Astrocyte (in vitro differentiated cells and primary cell): ENCODE data around the gene CTCF. TPM values are rescaled to one million over a fixed set of nuclear protein-coding genes. Genes with fewer than 3 reads are reported as not detected.

Source experiments
- DNase-seq: peaks from one replicate; pipeline ENCODE4 v3.0.0-alpha.2; 2010; ENCODE audit warnings: low read depth
- FAIRE-seq: peaks from 2 replicates; lab custom pipeline; 2011; peaks lifted over from hg19 to GRCh38; lab: Jason Lieb, UNC
- H2AFZ ChIP-seq: 2 replicates; pipeline ENCODE4 v1.6.0; 2012; ENCODE audit warnings: low read depth, low read length, inconsistent platforms
- H3K27ac ChIP-seq: 2 replicates; pipeline ENCODE4 v1.5.1; 2011; ENCODE audit warnings: low read depth, low read length, inconsistent platforms
- H3K27me3 ChIP-seq: 2 replicates; pipeline ENCODE4 v1.6.0; 2011; ENCODE audit warnings: low read length, inconsistent platforms; ENCODE audit not compliant: insufficient read depth
- H3K36me3 ChIP-seq: 2 replicates; pipeline ENCODE4 v1.5.1; 2011; ENCODE audit warnings: low read length, inconsistent platforms; ENCODE audit not compliant: insufficient read depth
- H3K4me1 ChIP-seq: 2 replicates; pipeline ENCODE4 v1.5.1; 2011; ENCODE audit warnings: low read length, inconsistent platforms; ENCODE audit not compliant: insufficient read depth
- H3K4me2 ChIP-seq: 2 replicates; pipeline ENCODE4 v1.6.0; 2012; ENCODE audit warnings: low read length, inconsistent platforms
- H3K4me3 ChIP-seq: 2 replicates; pipeline ENCODE4 v1.5.1; 2011; ENCODE audit warnings: low read depth, mild to moderate bottlenecking, low read length, inconsistent platforms; ENCODE audit not compliant: insufficient read depth
- H3K79me2 ChIP-seq: 2 replicates; pipeline ENCODE4 v1.6.0; 2012; ENCODE audit warnings: mild to moderate bottlenecking, low read length, inconsistent platforms; ENCODE audit not compliant: insufficient read depth
- H3K9ac ChIP-seq: 2 replicates; pipeline ENCODE4 v1.6.0; 2012; ENCODE audit warnings: mild to moderate bottlenecking, low read length, inconsistent platforms
- H3K9me3 ChIP-seq: 2 replicates; pipeline ENCODE4 v1.5.1; 2012; ENCODE audit warnings: low read depth, mild to moderate bottlenecking, low read length, inconsistent platforms; ENCODE audit not compliant: insufficient read depth
- H4K20me1 ChIP-seq: 2 replicates; pipeline ENCODE4 v1.6.0; 2012; ENCODE audit warnings: low read length, inconsistent platforms; ENCODE audit not compliant: insufficient read depth
- H3K27ac Mint-ChIP-seq: one replicate; pipeline ENCODE4 v1.8.0; 2021; ENCODE audit warnings: mild to moderate bottlenecking, mixed read lengths; ENCODE audit not compliant: unreplicated experiment
- H3K27me3 Mint-ChIP-seq: one replicate; pipeline ENCODE4 v1.8.0; 2021; ENCODE audit warnings: low read depth, mixed read lengths; ENCODE audit not compliant: unreplicated experiment
- H3K36me3 Mint-ChIP-seq: one replicate; pipeline ENCODE4 v1.8.0; 2021; ENCODE audit warnings: low read depth, mixed read lengths; ENCODE audit not compliant: unreplicated experiment
- H3K4me1 Mint-ChIP-seq: one replicate; pipeline ENCODE4 v1.8.0; 2021; ENCODE audit warnings: low read depth, mixed read lengths; ENCODE audit not compliant: unreplicated experiment
- H3K4me3 Mint-ChIP-seq: one replicate; pipeline ENCODE4 v1.8.0; 2021; ENCODE audit warnings: mild to moderate bottlenecking, moderate library complexity, mixed read lengths; ENCODE audit not compliant: unreplicated experiment
- H3K9me3 Mint-ChIP-seq: one replicate; pipeline ENCODE4 v1.8.0; 2021; ENCODE audit warnings: mild to moderate bottlenecking, mixed read lengths; ENCODE audit not compliant: unreplicated experiment
- EZH2 ChIP-seq: IDR thresholded peaks from 2 replicates; pipeline ENCODE4 v1.6.1; 2012; ENCODE audit warnings: mild to moderate bottlenecking, low read length, inconsistent platforms; ENCODE audit not compliant: insufficient read depth
- total RNA-seq: library from RNA; stranded (reverse); gene quantifications from 2 replicates; pipeline ENCODE4 v1.2.1, GENCODE V29; 2021
- TF ChIP-seq, protein P1 (sequence below): IDR thresholded peaks from 2 replicates; pipeline ENCODE4 v1.5.1; 2011; ENCODE audit warnings: low read depth, mild to moderate bottlenecking, inconsistent platforms, low read length, moderate library complexity; ENCODE audit not compliant: insufficient read depth

CTCF gene
- total RNA-seq, 1 donor from 2014 or later: 26.8 TPM

DNA sequence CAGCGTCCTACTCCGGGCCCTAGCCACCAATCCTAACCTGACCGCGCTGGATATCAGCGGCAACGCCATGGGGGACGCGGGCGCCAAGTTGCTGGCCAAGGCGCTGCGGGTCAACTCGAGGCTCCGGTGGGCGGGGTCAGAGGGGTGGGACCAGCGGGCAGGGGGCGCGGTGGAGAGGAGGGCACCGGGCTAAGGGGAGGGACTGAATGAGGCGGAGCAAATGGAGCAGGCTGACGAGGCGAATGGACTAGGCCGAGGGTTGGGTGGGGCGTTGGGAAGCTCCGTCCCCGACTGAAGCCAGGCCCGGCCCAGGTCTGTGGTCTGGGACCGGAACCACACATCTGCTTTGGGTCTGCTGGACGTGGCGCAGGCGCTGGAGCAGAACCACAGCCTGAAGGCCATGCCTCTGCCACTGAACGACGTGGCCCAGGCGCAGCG lies 87.2 kb downstream of the CTCF start:
- Mint-ChIP-seq H3K27me3 (peaks cover 45% of the 10 kb centered on the region), H3K9me3 (peaks cover 5% of the 10 kb centered on the region), H3K4me1 (peaks cover 1% of the 10 kb centered on the region), H3K36me3 (peaks cover 7% of the 10 kb centered on the region), H3K4me3 (no peak overlapping the region), H3K27ac (no peak overlapping the region)
- peaks cover 51% of the 10 kb centered on the region for H3K27me3 ChIP-seq
- FAIRE-seq (no peak), DNase-seq (no peak)
- no peaks in the 10 kb centered on the region for H3K79me2 ChIP-seq
- H3K9ac ChIP-seq: no peak overlapping the region
- no peaks in the 10 kb centered on the region for H3K36me3 ChIP-seq
- peaks cover 18% of the 10 kb centered on the region for H4K20me1 ChIP-seq
- no peak overlapping the region for H3K4me2 ChIP-seq
- H3K27ac ChIP-seq: no peak overlapping the region
- H2AFZ ChIP-seq: no peak overlapping the region
- no peaks in the 10 kb centered on the region for H3K9me3 ChIP-seq
- TF ChIP-seq, protein P1, sequence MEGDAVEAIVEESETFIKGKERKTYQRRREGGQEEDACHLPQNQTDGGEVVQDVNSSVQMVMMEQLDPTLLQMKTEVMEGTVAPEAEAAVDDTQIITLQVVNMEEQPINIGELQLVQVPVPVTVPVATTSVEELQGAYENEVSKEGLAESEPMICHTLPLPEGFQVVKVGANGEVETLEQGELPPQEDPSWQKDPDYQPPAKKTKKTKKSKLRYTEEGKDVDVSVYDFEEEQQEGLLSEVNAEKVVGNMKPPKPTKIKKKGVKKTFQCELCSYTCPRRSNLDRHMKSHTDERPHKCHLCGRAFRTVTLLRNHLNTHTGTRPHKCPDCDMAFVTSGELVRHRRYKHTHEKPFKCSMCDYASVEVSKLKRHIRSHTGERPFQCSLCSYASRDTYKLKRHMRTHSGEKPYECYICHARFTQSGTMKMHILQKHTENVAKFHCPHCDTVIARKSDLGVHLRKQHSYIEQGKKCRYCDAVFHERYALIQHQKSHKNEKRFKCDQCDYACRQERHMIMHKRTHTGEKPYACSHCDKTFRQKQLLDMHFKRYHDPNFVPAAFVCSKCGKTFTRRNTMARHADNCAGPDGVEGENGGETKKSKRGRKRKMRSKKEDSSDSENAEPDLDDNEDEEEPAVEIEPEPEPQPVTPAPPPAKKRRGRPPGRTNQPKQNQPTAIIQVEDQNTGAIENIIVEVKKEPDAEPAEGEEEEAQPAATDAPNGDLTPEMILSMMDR: no peak
- TF ChIP-seq EZH2: no peak
- H3K4me1 ChIP-seq: peaks cover 7% of the 10 kb centered on the region
- no peak overlapping the region for H3K4me3 ChIP-seq

DNA sequence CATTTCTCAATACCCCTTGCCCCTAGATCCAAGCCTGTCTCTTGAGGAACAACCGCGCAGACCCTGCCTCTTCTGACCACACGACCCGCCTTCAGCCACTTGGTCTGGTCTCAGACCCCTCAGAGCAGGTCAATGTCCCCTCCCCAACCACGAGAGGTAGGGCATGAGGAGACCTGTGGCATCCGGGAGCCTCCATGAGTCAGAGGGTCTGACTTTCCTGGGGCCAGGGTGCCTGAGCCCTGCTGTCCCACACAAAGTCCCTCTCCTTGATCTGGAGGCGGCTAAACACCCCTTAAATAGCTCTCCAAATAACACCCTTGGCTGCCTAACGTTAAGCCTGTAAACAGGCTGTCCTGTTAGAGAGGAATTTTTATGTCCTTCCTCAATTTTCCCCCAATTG lies 87.7 kb downstream of the CTCF start:
- H3K9me3 ChIP-seq: no peaks in the 10 kb centered on the region
- no peaks in the 10 kb centered on the region for H3K36me3 ChIP-seq
- no peak overlapping the region for H2AFZ ChIP-seq
- no peak overlapping the region for H3K27ac ChIP-seq
- no peak overlapping the region for H3K9ac ChIP-seq
- H3K4me3 ChIP-seq: no peak overlapping the region
- peak overlapping the region; percentile 66 for H3K4me3 Mint-ChIP-seq
- H3K27me3 Mint-ChIP-seq: peaks cover 50% of the 10 kb centered on the region
- no peaks in the 10 kb centered on the region for H3K79me2 ChIP-seq
- DNase-seq (no peak), FAIRE-seq (no peak)
- peaks cover 5% of the 10 kb centered on the region for H3K9me3 Mint-ChIP-seq
- H3K4me1 Mint-ChIP-seq: peaks cover 1% of the 10 kb centered on the region
- peaks cover 18% of the 10 kb centered on the region for H4K20me1 ChIP-seq
- no peak overlapping the region for H3K4me2 ChIP-seq
- no peak overlapping the region for H3K27ac Mint-ChIP-seq
- H3K36me3 Mint-ChIP-seq: peaks cover 7% of the 10 kb centered on the region
- H3K4me1 ChIP-seq: peaks cover 7% of the 10 kb centered on the region
- peaks cover 50% of the 10 kb centered on the region for H3K27me3 ChIP-seq
- TF ChIP-seq EZH2: no peak
- TF ChIP-seq, protein P1: no peak

DNA sequence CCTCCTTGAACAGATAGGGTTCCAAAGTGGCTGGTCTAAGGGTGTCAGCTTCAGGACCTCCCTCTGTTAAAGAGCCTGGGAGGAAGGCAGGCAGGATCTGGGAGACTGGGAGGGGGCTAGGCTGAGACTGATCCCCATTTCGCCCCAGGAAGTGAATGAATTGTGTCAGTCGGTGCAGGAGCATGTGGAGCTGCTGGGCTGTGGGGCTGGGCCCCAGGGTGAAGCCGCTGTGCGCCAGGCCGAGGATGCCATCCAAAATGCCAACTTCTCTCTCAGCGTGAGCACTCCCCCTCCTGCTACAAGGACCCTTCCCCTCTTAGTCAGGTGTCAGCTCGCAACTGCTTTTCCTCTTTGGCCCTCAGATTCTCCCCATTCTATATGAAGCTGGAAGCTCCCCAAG lies 88.7 kb downstream of the CTCF start:
- Histone ChIP-seq H3K9ac (no peak overlapping the region), H3K4me2 (no peak overlapping the region), H2AFZ (no peak overlapping the region), H3K27ac (no peak overlapping the region), H3K9me3 (no peaks in the 10 kb centered on the region), H3K36me3 (no peaks in the 10 kb centered on the region), H3K4me1 (peaks cover 7% of the 10 kb centered on the region), H4K20me1 (peaks cover 23% of the 10 kb centered on the region), H3K4me3 (no peak overlapping the region), H3K27me3 (peaks cover 46% of the 10 kb centered on the region), H3K79me2 (no peaks in the 10 kb centered on the region)
- H3K36me3 Mint-ChIP-seq: peaks cover 9% of the 10 kb centered on the region
- H3K4me1 Mint-ChIP-seq: peaks cover 1% of the 10 kb centered on the region
- TF ChIP-seq, protein P1: no peak
- TF ChIP-seq EZH2: no peak
- H3K4me3 Mint-ChIP-seq: no peak overlapping the region
- DNase-seq (no peak), FAIRE-seq (no peak)
- peaks cover 5% of the 10 kb centered on the region for H3K9me3 Mint-ChIP-seq
- H3K27me3 Mint-ChIP-seq: peaks cover 54% of the 10 kb centered on the region
- H3K27ac Mint-ChIP-seq: no peak overlapping the region
